IMR-90 (cell line): ENCODE measurements around the gene KRTAP6-2. TPM values are rescaled to one million over a fixed set of nuclear protein-coding genes. Genes with fewer than 3 reads are reported as not detected.

Experiments used
- ATAC-seq: fragments of 200-7000 bp; cut with Tn5 transposase; 2 replicates; pipeline ENCODE4 v1.9.1; 2020; ENCODE audit warnings: low read depth, mild to moderate bottlenecking, moderate library complexity
- BruUV-seq: library from RNA; stranded (reverse); fragments of 400-500 nt; replicated peaks from 2 replicates; lab custom pipeline; 2021; lab: Mats Ljungman, UMichigan
- CTCF ChIA-PET: fragments of 300-600 bp; formaldehyde crosslinking; extraction: SDS; loops from one replicate; lab custom pipeline; 2021; ENCODE audit warnings: antibody characterized with exemption; lab: Yijun Ruan, JAX
- POLR2A ChIA-PET: fragments of 300-600 bp; sonication (Branson Sonifier 250); formaldehyde crosslinking; loops from one replicate; lab custom pipeline; 2022; ENCODE audit warnings: antibody characterized with exemption; ENCODE audit not compliant: unreplicated experiment; lab: Charles Lee
- DNase-seq: peaks from one replicate; pipeline ENCODE4 v3.0.0; 2013
- H2AFZ ChIP-seq: replicated peaks from 2 replicates; pipeline ENCODE3; 2013; ENCODE audit warnings: low read length, mild to moderate bottlenecking; ENCODE audit not compliant: poor library complexity
- H2AK5ac ChIP-seq: 2 replicates; pipeline ENCODE4 v1.6.1; 2013; ENCODE audit warnings: low read depth, low read length, inconsistent platforms
- H2AK9ac ChIP-seq: replicated peaks from 2 replicates; pipeline ENCODE3; 2013; ENCODE audit warnings: mild to moderate bottlenecking, low read depth, low read length, moderate library complexity; ENCODE audit not compliant: poor library complexity
- H2BK120ac ChIP-seq: 2 replicates; pipeline ENCODE4 v1.6.1; 2013; ENCODE audit warnings: low read depth, low read length, inconsistent platforms
- H2BK15ac ChIP-seq: 3 replicates; pipeline ENCODE4 v1.6.1; 2013; ENCODE audit warnings: low read depth, low read length, inconsistent platforms
- H2BK20ac ChIP-seq: 2 replicates; pipeline ENCODE4 v1.6.1; 2013; ENCODE audit warnings: low read depth, mild to moderate bottlenecking, inconsistent platforms, low read length, moderate library complexity
- H2BK5ac ChIP-seq: 2 replicates; pipeline ENCODE4 v1.6.1; 2013; ENCODE audit warnings: mild to moderate bottlenecking, low read depth, low read length, inconsistent platforms; ENCODE audit not compliant: poor library complexity, severe bottlenecking
- H3K14ac ChIP-seq: replicated peaks from 2 replicates; pipeline ENCODE4 v1.6.1; 2013; ENCODE audit warnings: low read depth, low read length, inconsistent platforms
- H3K18ac ChIP-seq: 2 replicates; pipeline ENCODE4 v1.6.1; 2013; ENCODE audit warnings: low read depth, low read length, control low read depth
- H3K23ac ChIP-seq: 2 replicates; pipeline ENCODE4 v1.6.1; 2013; ENCODE audit warnings: low read depth, low read length, inconsistent platforms
- H3K27ac ChIP-seq: 2 replicates; pipeline ENCODE4 v1.5.1; 2013; ENCODE audit warnings: mild to moderate bottlenecking, control low read depth, low read length; ENCODE audit not compliant: insufficient read depth
- H3K27me3 ChIP-seq: 2 replicates; pipeline ENCODE4 v1.6.1; 2013; ENCODE audit warnings: low read length; ENCODE audit not compliant: control insufficient read depth, insufficient read depth
- H3K36me3 ChIP-seq: 2 replicates; pipeline ENCODE4 v1.6.1; 2013; ENCODE audit warnings: low read length, mixed read lengths; ENCODE audit not compliant: control insufficient read depth, insufficient read depth
- H3K4ac ChIP-seq: 2 replicates; pipeline ENCODE4 v1.6.1; 2013; ENCODE audit warnings: low read depth, low read length, inconsistent platforms
- H3K4me1 ChIP-seq: 2 replicates; pipeline ENCODE4 v1.6.1; 2013; ENCODE audit warnings: low read length, mixed read lengths; ENCODE audit not compliant: control insufficient read depth, insufficient read depth
- H3K4me2 ChIP-seq: 2 replicates; pipeline ENCODE4 v1.6.1; 2013; ENCODE audit warnings: low read depth, mild to moderate bottlenecking, control low read depth, low read length, moderate library complexity
- H3K4me3 ChIP-seq: 2 replicates; pipeline ENCODE4 v1.5.1; 2013; ENCODE audit warnings: low read depth, mild to moderate bottlenecking, control low read depth, low read length, moderate library complexity; ENCODE audit not compliant: insufficient read depth
- H3K56ac ChIP-seq: 2 replicates; pipeline ENCODE4 v1.6.1; 2013; ENCODE audit warnings: low read length, inconsistent platforms; ENCODE audit not compliant: insufficient read depth; ENCODE audit errors: extremely low read depth
- H3K79me1 ChIP-seq, 2 experiments: 2 replicates each; pipeline ENCODE4 v1.6.1; 2013; ENCODE audit warnings: low read length in 2 of 2, inconsistent platforms in 1 of 2, low read depth in 1 of 2
- H3K9ac ChIP-seq: 2 replicates; pipeline ENCODE4 v1.6.1; 2013; ENCODE audit warnings: low read depth, low read length, control low read depth
- H3K9me1 ChIP-seq: 2 replicates; pipeline ENCODE4 v1.6.1; 2013; ENCODE audit warnings: low read length, inconsistent platforms; ENCODE audit not compliant: insufficient read depth
- H3K9me3 ChIP-seq: 2 replicates; pipeline ENCODE4 v1.6.1; 2013; ENCODE audit warnings: low read length; ENCODE audit not compliant: control insufficient read depth, insufficient read depth
- H4K20me1 ChIP-seq: 2 replicates; pipeline ENCODE4 v1.6.1; 2013; ENCODE audit warnings: low read length, inconsistent platforms; ENCODE audit not compliant: insufficient read depth
- H4K5ac ChIP-seq: 2 replicates; pipeline ENCODE4 v1.6.1; 2013; ENCODE audit warnings: mild to moderate bottlenecking, low read depth, low read length, control low read depth
- H4K8ac ChIP-seq, 2 experiments: 2 replicates each; pipeline ENCODE4 v1.6.1; 2013; ENCODE audit warnings: low read depth in 2 of 2, low read length in 2 of 2, control low read depth in 1 of 2, inconsistent platforms in 1 of 2
- H4K91ac ChIP-seq: 2 replicates; pipeline ENCODE4 v1.6.1; 2013; ENCODE audit warnings: low read depth, low read length, inconsistent platforms; ENCODE audit not compliant: insufficient read depth
- BHLHE40 ChIP-seq: fragments of 150-350 bp; IDR thresholded peaks from 2 replicates; pipeline ENCODE4 v1.6.1; 2016; ENCODE audit warnings: mild to moderate bottlenecking, low read depth, low read length
- CEBPB ChIP-seq: IDR thresholded peaks from 2 replicates; pipeline ENCODE4 v1.6.1; 2012; ENCODE audit warnings: low read depth, low read length, improper control_type of control experiment
- CHD1 ChIP-seq: IDR thresholded peaks from 2 replicates; pipeline ENCODE4 v1.6.1; 2012; ENCODE audit warnings: low read depth, low read length, improper control_type of control experiment
- FOS ChIP-seq: fragments of 150-350 bp; IDR thresholded peaks from 2 replicates; pipeline ENCODE4 v1.6.1; 2016; ENCODE audit warnings: low read depth, low read length
- MAFK ChIP-seq: IDR thresholded peaks from 2 replicates; pipeline ENCODE4 v1.6.1; 2012; ENCODE audit warnings: low read depth, low read length, improper control_type of control experiment
- MAZ ChIP-seq: IDR thresholded peaks from 2 replicates; pipeline ENCODE4 v1.6.1; 2012; ENCODE audit warnings: low read depth, mild to moderate bottlenecking, low read length, improper control_type of control experiment, moderate library complexity, borderline replicate concordance
- MXI1 ChIP-seq: IDR thresholded peaks from 2 replicates; pipeline ENCODE4 v1.6.1; 2012; ENCODE audit warnings: low read depth, mild to moderate bottlenecking, low read length, moderate library complexity, borderline replicate concordance
- NFE2L2 ChIP-seq: fragments of 150-350 bp; IDR thresholded peaks from 2 replicates; pipeline ENCODE4 v1.6.1; 2016; ENCODE audit warnings: low read depth, mild to moderate bottlenecking, low read length
- POLR2A ChIP-seq: IDR thresholded peaks from 2 replicates; pipeline ENCODE4 v1.6.1; 2012; ENCODE audit warnings: mild to moderate bottlenecking, low read depth, low read length
- RAD21 ChIP-seq: IDR thresholded peaks from 2 replicates; pipeline ENCODE4 v1.6.1; 2012; ENCODE audit warnings: low read length, improper control_type of control experiment
- RCOR1 ChIP-seq: IDR thresholded peaks from 2 replicates; pipeline ENCODE4 v1.6.1; 2012; ENCODE audit warnings: mild to moderate bottlenecking, low read length, improper control_type of control experiment; ENCODE audit not compliant: insufficient replicate concordance
- RFX5 ChIP-seq: IDR thresholded peaks from 2 replicates; pipeline ENCODE4 v1.8.0; 2012; ENCODE audit warnings: low read depth, mild to moderate bottlenecking, low read length, moderate library complexity
- SMC3 ChIP-seq: fragments of 150-350 bp; IDR thresholded peaks from 2 replicates; pipeline ENCODE4 v1.6.1; 2016; ENCODE audit warnings: low read depth, mild to moderate bottlenecking, antibody characterized with exemption, low read length, moderate library complexity
- WGBS, 2 experiments: methylation state at CpG; one replicate each; pipeline versions ENCODE4 v1.1.5 to v1.1.7; 2013; ENCODE audit warnings: missing lambda C conversion rate in 2 of 2; ENCODE audit not compliant: insufficient read length in 1 of 2; ENCODE audit errors: extremely low coverage in 2 of 2; 5-methylcytosine and 5-hydroxymethylcytosine counted together
- dilution Hi-C: fragments of 300-500 bp; cut with HindIII; formaldehyde crosslinking; loops from one replicate; pipeline ENCODE4 v1.14.3; 2018; ENCODE audit warnings: low sequenced_read_pairs; ENCODE audit not compliant: unreplicated experiment
- in situ Hi-C: fragments of 300-500 bp; cut with MboI; formaldehyde crosslinking; loops from 3 replicates; pipeline ENCODE4 v1.14.3; 2019; ENCODE audit warnings: low sequenced_read_pairs, inconsistent platforms, mixed read lengths
- intact Hi-C: fragments of 100-400 bp; cut with micrococcal nuclease; formaldehyde crosslinking; loops from 2 replicates; pipeline ENCODE4 v1.10.0; 2022
- polyA plus RNA-seq, 3 experiments: library from polyadenylated mRNA; depleted of rRNA; stranded (reverse); fragments of >200 nt; gene quantifications; 2 replicates each; pipeline ENCODE4 v1.2.3, GENCODE V29; 2012; ENCODE audit warnings: low replicate concordance in 1 of 3
- total RNA-seq: library from RNA; depleted of rRNA; stranded (reverse); fragments of >200 nt; gene quantifications from 2 replicates; pipeline ENCODE4 v1.2.3, GENCODE V29; 2012
- TF ChIP-seq, protein P1 (sequence below): fragments of 150-350 bp; IDR thresholded peaks from 2 replicates; pipeline ENCODE4 v1.6.1; 2017; ENCODE audit warnings: mild to moderate bottlenecking, antibody characterized with exemption, low read length, low read depth
- TF ChIP-seq, protein P2 (sequence below): conservative IDR thresholded peaks from 2 replicates; pipeline ENCODE4 v1.5.1; 2012; ENCODE audit warnings: mild to moderate bottlenecking, low read depth, low read length, improper control_type of control experiment
- TF ChIP-seq, protein P3 (sequence below): fragments of 150-350 bp; IDR thresholded peaks from 2 replicates; pipeline ENCODE4 v1.6.1; 2016; ENCODE audit warnings: low read depth, mild to moderate bottlenecking, low read length, moderate library complexity, borderline replicate concordance

Gene KRTAP6-2
- total and polyA plus RNA-seq, 2 of the 4 experiments (the other 2 are of a cell fraction): not detected

DNA sequence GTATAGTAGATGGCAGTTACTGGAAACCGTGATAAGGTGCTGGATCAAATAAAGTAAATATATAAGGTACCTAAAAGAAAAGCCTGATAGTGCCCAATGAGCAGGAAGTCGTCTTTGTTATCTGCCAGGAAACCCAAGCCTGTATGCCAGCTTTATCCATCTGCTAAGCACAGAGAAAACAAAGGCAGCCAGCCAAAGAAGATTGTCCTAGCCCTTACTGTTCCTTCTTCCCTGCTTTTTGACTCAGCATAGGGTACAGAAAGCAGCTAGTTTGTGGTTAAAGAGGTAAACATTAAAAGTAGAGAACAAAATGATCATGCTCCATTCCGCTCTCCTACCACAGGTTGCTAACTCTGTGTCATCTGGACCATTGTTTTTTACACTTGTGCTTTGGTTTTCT is 18.6 kb downstream of the KRTAP6-2 start:
- no peak overlapping the region for H3K14ac ChIP-seq
- in situ Hi-C loops: no loop called here
- H3K79me1 ChIP-seq: no peaks in the 10 kb centered on the region
- no peaks in the 10 kb centered on the region for H3K27me3 ChIP-seq
- H4K5ac ChIP-seq: no peak overlapping the region
- H2BK20ac ChIP-seq: no peak overlapping the region
- H3K9ac ChIP-seq: no peak overlapping the region
- no peak overlapping the region for H2AFZ ChIP-seq
- DNase-seq: no peak
- CTCF ChIA-PET: no interaction called here
- no peak overlapping the region for H3K56ac ChIP-seq
- no peak overlapping the region for H4K91ac ChIP-seq
- H3K4me3 ChIP-seq: no peak overlapping the region
- no TSS peak for BruUV-seq
- H2AK9ac ChIP-seq: no peak overlapping the region
- no peak overlapping the region for H3K18ac ChIP-seq
- intact Hi-C loops: no loop called here
- no peaks in the 10 kb centered on the region for H3K4me1 ChIP-seq
- no peak overlapping the region for H3K23ac ChIP-seq
- no peak overlapping the region for H2BK5ac ChIP-seq
- no peak overlapping the region for H2BK15ac ChIP-seq
- no peak overlapping the region for H4K8ac ChIP-seq
- TF ChIP-seq FOS (no peak), MAFK (no peak), MXI1 (no peak), BHLHE40 (no peak), RAD21 (no peak), CHD1 (no peak), RFX5 (no peak), RCOR1 (no peak), CEBPB (no peak), POLR2A (no peak), SMC3 (no peak), NFE2L2 (no peak), MAZ (no peak)
- TF ChIP-seq, protein P1, sequence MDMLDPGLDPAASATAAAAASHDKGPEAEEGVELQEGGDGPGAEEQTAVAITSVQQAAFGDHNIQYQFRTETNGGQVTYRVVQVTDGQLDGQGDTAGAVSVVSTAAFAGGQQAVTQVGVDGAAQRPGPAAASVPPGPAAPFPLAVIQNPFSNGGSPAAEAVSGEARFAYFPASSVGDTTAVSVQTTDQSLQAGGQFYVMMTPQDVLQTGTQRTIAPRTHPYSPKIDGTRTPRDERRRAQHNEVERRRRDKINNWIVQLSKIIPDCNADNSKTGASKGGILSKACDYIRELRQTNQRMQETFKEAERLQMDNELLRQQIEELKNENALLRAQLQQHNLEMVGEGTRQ: no peak
- TF ChIP-seq, protein P2, sequence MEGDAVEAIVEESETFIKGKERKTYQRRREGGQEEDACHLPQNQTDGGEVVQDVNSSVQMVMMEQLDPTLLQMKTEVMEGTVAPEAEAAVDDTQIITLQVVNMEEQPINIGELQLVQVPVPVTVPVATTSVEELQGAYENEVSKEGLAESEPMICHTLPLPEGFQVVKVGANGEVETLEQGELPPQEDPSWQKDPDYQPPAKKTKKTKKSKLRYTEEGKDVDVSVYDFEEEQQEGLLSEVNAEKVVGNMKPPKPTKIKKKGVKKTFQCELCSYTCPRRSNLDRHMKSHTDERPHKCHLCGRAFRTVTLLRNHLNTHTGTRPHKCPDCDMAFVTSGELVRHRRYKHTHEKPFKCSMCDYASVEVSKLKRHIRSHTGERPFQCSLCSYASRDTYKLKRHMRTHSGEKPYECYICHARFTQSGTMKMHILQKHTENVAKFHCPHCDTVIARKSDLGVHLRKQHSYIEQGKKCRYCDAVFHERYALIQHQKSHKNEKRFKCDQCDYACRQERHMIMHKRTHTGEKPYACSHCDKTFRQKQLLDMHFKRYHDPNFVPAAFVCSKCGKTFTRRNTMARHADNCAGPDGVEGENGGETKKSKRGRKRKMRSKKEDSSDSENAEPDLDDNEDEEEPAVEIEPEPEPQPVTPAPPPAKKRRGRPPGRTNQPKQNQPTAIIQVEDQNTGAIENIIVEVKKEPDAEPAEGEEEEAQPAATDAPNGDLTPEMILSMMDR: no peak
- TF ChIP-seq, protein P3, sequence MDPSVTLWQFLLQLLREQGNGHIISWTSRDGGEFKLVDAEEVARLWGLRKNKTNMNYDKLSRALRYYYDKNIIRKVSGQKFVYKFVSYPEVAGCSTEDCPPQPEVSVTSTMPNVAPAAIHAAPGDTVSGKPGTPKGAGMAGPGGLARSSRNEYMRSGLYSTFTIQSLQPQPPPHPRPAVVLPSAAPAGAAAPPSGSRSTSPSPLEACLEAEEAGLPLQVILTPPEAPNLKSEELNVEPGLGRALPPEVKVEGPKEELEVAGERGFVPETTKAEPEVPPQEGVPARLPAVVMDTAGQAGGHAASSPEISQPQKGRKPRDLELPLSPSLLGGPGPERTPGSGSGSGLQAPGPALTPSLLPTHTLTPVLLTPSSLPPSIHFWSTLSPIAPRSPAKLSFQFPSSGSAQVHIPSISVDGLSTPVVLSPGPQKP: no peak
- H2AK5ac ChIP-seq: no peak overlapping the region
- H3K9me1 ChIP-seq: no peaks in the 10 kb centered on the region
- dilution Hi-C loops: no loop called here
- H3K27ac ChIP-seq: no peak overlapping the region
- H3K4me2 ChIP-seq: no peak overlapping the region
- no peak overlapping the region for H3K4ac ChIP-seq
- H3K36me3 ChIP-seq: no peaks in the 10 kb centered on the region
- H2BK120ac ChIP-seq: no peak overlapping the region
- ATAC-seq: no peak
- no peaks in the 10 kb centered on the region for H4K20me1 ChIP-seq
- POLR2A ChIA-PET: no interaction called here
- peaks cover 6% of the 10 kb centered on the region for H3K9me3 ChIP-seq
- WGBS, 2 experiments: 29% methylated on average over 1 of the region's 3 CpGs; no CpG with 5 or more reads in 1 of the 2 experiments
